GM12891 (cell line): ENCODE data around the gene CYP2J2.
"Not testable (repeated sequence)": the region's sequence is repeated elsewhere in the genome, so short reads cannot be mapped to it uniquely, and the experiment has no call there.

ENCODE experiments used
- POLR2A ChIP-seq: IDR thresholded peaks from 2 replicates; pipeline ENCODE4 v1.6.1; 2011; ENCODE audit warnings: low read depth, low read length, control low read depth
- POLR2AphosphoS5 ChIP-seq: IDR thresholded peaks from 2 replicates; pipeline ENCODE4 v1.6.1; 2011; ENCODE audit warnings: low read depth, low read length, control low read depth
- POU2F2 ChIP-seq: IDR thresholded peaks from 2 replicates; pipeline ENCODE4 v1.6.1; 2011; ENCODE audit warnings: low read depth, mild to moderate bottlenecking, control low read depth, low read length, moderate library complexity
- SPI1 ChIP-seq: IDR thresholded peaks from 2 replicates; pipeline ENCODE4 v1.6.1; 2011; ENCODE audit warnings: low read depth, low read length, control low read depth
- TAF1 ChIP-seq: IDR thresholded peaks from 2 replicates; pipeline ENCODE4 v1.6.1; 2011; ENCODE audit warnings: low read depth, low read length, control low read depth

GRCh38 chr1:59969542-59970175 is 43.1 kb upstream of the CYP2J2 start:
- not testable (repeated sequence) for TF ChIP-seq POLR2AphosphoS5, POLR2A, TAF1, SPI1, POU2F2
